Left ventricle myocardium inferior (tissue), 1 donor: ENCODE data around the gene ZNF142. TPM values are rescaled to one million over a fixed set of nuclear protein-coding genes. Genes with fewer than 3 reads are reported as not detected.

ENCODE experiments used
- DNase-seq: peaks from one replicate; pipeline ENCODE4 v3.0.0-alpha.2; 2020
- H3K27ac ChIP-seq: fragments of 200-600 bp; replicated peaks from 2 replicates; pipeline ENCODE4 v1.8.0; 2021
- H3K27me3 ChIP-seq: fragments of 200-600 bp; 2 replicates; pipeline ENCODE4 v1.8.0; 2021; ENCODE audit warnings: low read depth
- H3K36me3 ChIP-seq: fragments of 200-600 bp; 2 replicates; pipeline ENCODE4 v1.8.0; 2021
- H3K4me1 ChIP-seq: fragments of 200-600 bp; 2 replicates; pipeline ENCODE4 v1.8.0; 2021
- H3K4me3 ChIP-seq: fragments of 200-600 bp; 2 replicates; pipeline ENCODE4 v1.8.0; 2021; ENCODE audit warnings: mild to moderate bottlenecking, moderate library complexity
- H3K9me3 ChIP-seq: fragments of 200-600 bp; replicated peaks from 2 replicates; pipeline ENCODE4 v1.8.0; 2021
- CTCF ChIP-seq: fragments of 200-600 bp; IDR thresholded peaks from 2 replicates; pipeline ENCODE4 v1.8.0; 2021; ENCODE audit warnings: antibody characterized with exemption, mild to moderate bottlenecking, borderline replicate concordance
- intact Hi-C: fragments of 100-400 bp; cut with micrococcal nuclease; formaldehyde crosslinking; loops from one replicate; pipeline ENCODE4 v1.11.0; 2022
- long read RNA-seq: library from polyadenylated mRNA; unstranded; transcript quantifications from one replicate; pipeline ENCODE4 v2.0.0, GENCODE V29; 2021
- total RNA-seq: library from RNA; stranded (reverse); fragmentation: NEBNext Ultra II Directional; extraction: Animal tissue kit (Norgen Biotek cat#: 25700); gene quantifications from one replicate; pipeline ENCODE4 v1.2.1, GENCODE V29; 2021
- donor health status: DM: no; HTN: yes; CAD: no; lungs with severe emphysema.

ZNF142 gene
- 19.9 TPM for total RNA-seq
- long read RNA-seq, partial matches to known transcripts, result 14 of 14 reads
- long read RNA-seq, other reads (novel, unspliced or antisense), result 0 of 14 reads

- H3K4me1 ChIP-seq, result peaks cover 63% of the 10 kb centered on the region
- no peaks in the 10 kb centered on the region for H3K27me3 ChIP-seq
- intact Hi-C loops, result no loop called here
- H3K36me3 ChIP-seq, result peaks cover 56% of the 10 kb centered on the region
- H3K9me3 ChIP-seq, result no peaks in the 10 kb centered on the region
- peak within 1 kb of the TSS; percentile 89 for H3K27ac ChIP-seq
- peak; percentile 93 for DNase-seq
- H3K4me3 ChIP-seq, result peak within 1 kb of the TSS; percentile 98
- no peak for TF ChIP-seq CTCF
Measured at GRCh38 chr2:218659258-218659987, at the start of gene ZNF142, which contains the start of gene BCS1L. Gene ZNF142 (minus strand): TSS chr2:218659623. CDS start chr2:218656429, 3,194 bp downstream. Gene BCS1L (plus strand): TSS chr2:218659683. CDS start chr2:218660988, 1,305 bp downstream.

- Histone ChIP-seq H3K36me3 (no peaks in the 10 kb centered on the region), H3K27me3 (no peaks in the 10 kb centered on the region), H3K4me1 (peaks cover 24% of the 10 kb centered on the region), H3K9me3 (no peaks in the 10 kb centered on the region), H3K27ac (no peak overlapping the region), H3K4me3 (no peak overlapping the region)
- DNase-seq, result no peak
- intact Hi-C loops, result no loop called here
- no peak for TF ChIP-seq CTCF
Measured at GRCh38 chr2:218708086-218708485, 48.7 kb upstream of the ZNF142 start.

GRCh38 chr2:218703341-218703740 is 43.9 kb upstream of the ZNF142 start:
- H3K27me3 ChIP-seq, result no peaks in the 10 kb centered on the region
- intact Hi-C loops, result no loop called here

GRCh38 chr2:218701806-218702205 is 42.4 kb upstream of the ZNF142 start:
- peaks cover 42% of the 10 kb centered on the region for H3K36me3 ChIP-seq
- H3K27me3 ChIP-seq, result no peaks in the 10 kb centered on the region
- TF ChIP-seq CTCF, result no peak
- DNase-seq, result no peak
- no peaks in the 10 kb centered on the region for H3K9me3 ChIP-seq
- H3K4me3 ChIP-seq, result no peak overlapping the region
- no peaks in the 10 kb centered on the region for H3K4me1 ChIP-seq
- no peak overlapping the region for H3K27ac ChIP-seq
- intact Hi-C loops, result no loop called here

More at GRCh38 chr2:218703341-218703740, 43.9 kb upstream of the ZNF142 start:
- peaks cover 35% of the 10 kb centered on the region for H3K36me3 ChIP-seq
- H3K27ac ChIP-seq, result no peak overlapping the region
- H3K4me3 ChIP-seq, result no peak overlapping the region
- H3K4me1 ChIP-seq, result no peaks in the 10 kb centered on the region
- no peaks in the 10 kb centered on the region for H3K9me3 ChIP-seq
- TF ChIP-seq CTCF, result no peak
- no peak for DNase-seq

- Histone ChIP-seq H3K27ac (no peak overlapping the region), H3K4me1 (no peaks in the 10 kb centered on the region), H3K27me3 (no peaks in the 10 kb centered on the region), H3K9me3 (no peaks in the 10 kb centered on the region), H3K36me3 (peaks cover 63% of the 10 kb centered on the region), H3K4me3 (no peak overlapping the region)
- intact Hi-C loops, result no loop called here
- no peak for TF ChIP-seq CTCF
- DNase-seq, result no peak
Measured at GRCh38 chr2:218698885-218699284, 39.5 kb upstream of the ZNF142 start.
